NOMO-1 treated with DMSO at 0.1 percent for 48 hours (cell line): Measurements from ENCODE around the gene MUCL1.
"Not testable (repeated sequence)": the region's sequence is repeated elsewhere in the genome, so short reads cannot be mapped to it uniquely, and the experiment has no call there.

Experiments used
- DNase-seq: peaks from one replicate; lab custom pipeline; 2025; ENCODE audit not compliant: unreplicated experiment; lab: John Stamatoyannopoulos, UW

The MUCL1 gene, protein sequence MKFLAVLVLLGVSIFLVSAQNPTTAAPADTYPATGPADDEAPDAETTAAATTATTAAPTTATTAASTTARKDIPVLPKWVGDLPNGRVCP

DNA sequence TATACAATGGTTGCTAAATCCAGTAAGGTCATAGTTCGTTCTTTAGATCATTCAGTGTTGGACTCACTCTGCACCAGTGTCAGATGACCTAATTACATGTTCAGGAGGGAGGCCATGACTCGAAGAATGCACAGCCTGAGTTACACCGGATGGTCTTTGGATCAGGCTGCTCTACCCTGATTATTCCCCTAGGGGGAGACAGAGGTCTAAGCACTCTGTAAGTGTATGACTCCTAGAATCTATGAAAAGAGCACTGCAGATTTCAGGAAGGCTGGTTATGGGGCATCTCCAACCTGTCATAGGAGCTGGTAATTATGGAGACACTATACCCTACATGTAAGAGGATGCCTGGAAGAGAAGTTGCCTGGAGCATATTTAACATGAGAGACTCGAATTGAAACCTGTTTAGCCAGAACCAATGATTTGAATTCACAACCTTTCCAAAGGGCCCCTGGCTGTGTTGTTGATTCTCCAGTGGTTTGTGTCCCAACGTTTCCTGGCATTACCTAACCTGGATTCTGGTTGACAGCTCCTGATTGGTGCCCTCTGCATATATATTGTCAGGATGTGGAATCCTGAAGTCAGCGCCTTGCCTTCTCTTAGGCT is at the start of gene MUCL1:
MUCL1 (plus strand) TSS at position 584 of the 606 bp plus-strand sequence. CDS start 67 bp downstream, outside the sequence.
- peak; percentile 51 for DNase-seq

DNA sequence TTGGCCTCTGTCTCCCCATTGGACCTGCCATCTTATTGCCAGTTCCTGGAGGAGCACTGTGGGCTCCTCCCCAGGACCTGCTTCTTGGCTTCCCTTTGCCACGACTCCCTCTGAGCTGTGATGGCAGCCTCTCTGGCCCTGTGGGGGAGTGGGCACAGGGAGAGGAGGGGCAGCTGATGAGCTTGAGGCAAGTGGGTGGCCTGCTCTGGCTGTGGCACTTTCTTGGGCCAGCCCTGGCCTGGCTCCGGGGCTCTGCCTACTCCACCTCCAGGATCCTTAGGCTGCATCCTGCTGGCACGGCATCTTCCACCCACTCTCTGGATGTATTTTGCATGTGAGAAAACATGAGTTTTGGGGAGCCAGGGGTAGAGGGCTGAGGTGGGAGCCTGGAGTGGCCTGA is 32.6 kb upstream of the MUCL1 start:
- DNase-seq: no peak

DNA sequence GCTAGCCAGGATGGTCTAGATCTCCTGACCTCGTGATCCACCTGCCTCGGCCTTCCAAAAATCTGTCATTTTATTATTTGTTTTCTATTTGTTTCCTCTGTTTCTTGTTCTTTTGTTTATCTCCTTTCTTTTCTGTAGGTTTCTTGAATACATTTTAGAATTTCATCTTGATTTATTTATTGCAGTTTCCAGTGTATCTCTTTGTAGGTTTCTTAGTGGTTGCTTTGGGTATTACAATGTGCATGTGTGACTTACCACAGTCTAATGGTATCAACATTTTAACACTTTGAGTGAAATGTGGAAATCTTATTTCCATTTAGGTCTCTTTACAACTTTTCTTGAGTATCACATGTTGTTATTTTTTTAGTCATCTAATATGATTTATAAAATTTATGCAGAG is 29.9 kb upstream of the MUCL1 start:
- DNase-seq: no peak

DNA sequence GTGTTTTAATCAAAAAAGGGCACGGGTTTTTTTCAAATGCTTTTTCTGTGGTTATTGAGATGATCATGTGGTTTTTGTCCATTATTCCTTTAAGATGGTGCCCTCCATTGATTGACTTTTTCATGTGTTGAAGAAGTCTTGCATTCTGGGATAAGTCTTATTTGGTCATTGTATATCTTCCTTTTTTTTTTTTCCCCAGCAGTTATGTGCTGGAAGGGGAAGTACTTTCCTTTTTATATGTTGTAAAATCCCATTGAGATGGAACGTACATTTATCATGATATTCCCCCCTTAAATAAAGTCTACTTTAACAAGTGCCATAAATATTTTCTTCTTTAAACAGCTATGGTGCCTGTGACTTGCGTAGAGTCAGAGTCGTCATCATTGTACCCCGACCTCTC is 24.8 kb upstream of the MUCL1 start:
- no peak for DNase-seq

DNA sequence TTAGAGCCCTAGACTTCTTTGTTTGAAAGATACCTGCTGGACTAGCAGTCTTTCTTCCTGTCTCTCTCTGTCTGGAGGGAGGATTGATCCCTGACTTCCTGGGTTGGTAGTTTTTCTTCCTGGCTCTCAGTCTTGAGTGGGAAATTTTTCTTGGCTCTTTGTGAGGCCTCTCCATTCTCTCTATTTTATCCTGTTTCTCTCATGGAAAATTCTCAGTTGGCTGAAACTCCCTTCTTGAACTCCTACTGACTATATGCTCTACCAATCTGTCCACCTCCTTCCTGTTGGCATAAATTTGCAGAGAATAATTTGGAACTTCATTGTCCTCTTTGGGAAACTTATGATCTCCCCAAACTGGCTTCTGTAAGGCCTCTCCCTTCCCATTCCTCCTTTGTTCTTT is 24.1 kb upstream of the MUCL1 start:
- no peak for DNase-seq

DNA sequence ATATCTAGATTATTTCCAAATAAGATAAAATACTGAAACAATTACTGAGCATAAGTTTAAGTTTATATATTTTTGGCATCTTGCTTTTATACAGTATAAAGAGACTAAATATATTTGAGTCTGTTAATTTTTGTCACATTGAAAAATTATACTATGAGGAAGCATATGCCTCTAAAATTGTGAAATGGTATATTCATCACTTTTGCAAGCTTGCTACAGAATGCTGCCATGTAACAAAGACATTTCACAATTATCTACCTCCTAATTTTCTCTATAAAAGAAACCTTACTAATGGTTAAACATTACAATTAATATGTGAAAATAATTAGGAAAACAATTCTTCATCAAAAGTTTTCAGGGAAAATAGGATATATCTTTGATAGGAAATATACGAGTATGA is 22.7 kb upstream of the MUCL1 start:
- DNase-seq: no peak

DNA sequence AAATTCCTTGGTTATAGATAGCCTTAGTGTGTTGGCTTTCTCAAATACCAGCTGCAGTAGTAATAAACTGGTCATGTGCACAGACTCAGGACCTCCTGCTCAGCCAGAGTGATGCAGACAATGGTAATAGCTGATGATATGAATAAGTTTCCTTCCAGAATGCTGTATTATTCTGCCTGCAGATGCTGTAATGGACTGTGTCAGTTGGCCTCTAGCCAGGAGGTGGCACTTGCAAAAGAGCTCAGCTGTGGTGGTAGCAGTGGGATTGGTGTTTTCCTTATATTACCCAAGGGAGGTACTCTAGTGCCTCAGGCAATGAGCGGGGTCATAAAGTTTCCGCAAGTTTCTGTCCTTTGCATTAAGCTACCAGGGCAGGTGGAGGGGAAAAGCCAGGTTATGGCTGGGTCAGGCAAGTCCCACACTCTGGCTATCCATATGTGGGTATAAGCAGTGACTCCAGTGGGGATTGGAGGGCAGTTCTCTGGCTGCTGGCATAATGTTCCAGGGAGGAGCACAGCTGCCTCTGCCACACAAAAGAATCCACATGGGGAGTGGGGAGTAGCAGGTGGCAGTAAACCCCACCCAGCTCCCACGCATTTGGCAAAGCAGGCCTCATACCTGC is 14.0 kb upstream of the MUCL1 start:
- DNase-seq: no peak

DNA sequence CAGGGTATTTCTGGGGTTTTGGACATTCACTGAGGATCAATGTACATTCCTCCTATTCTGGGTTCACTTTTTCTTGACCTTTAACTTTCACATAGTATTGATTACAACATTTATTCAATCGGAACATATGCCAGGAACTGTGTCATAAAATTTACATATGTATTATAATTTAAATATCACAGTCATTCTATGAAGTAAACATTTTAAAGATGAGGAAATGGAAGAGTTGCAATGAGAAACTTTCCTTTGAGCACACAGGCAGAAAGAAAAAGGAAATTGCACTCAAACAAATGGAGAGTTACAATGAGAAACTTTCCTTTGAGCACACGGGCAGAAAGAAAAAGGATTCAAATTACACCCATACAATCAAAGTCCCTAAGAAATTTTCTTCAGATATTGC is 3.1 kb downstream of the MUCL1 start:
- DNase-seq: no peak

DNA sequence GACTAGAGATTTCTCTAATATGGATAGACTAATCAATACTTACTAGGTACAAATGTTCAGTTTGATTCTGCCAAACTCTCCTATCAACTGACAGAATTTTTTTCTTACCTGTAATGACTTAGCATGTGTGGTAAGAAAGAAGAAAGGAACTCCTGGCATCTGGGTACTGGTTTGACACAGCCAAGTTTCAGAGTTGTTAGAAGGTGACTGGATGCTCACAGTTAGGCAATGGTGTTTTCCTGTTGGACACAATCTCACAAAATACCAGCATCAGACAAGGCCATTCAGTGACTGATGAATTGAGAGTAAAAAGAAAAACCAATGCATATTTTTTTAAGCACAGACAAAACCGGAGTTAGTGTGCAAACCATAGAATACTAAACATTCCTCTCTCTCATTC is 4.2 kb downstream of the MUCL1 start:
- DNase-seq: no peak

DNA sequence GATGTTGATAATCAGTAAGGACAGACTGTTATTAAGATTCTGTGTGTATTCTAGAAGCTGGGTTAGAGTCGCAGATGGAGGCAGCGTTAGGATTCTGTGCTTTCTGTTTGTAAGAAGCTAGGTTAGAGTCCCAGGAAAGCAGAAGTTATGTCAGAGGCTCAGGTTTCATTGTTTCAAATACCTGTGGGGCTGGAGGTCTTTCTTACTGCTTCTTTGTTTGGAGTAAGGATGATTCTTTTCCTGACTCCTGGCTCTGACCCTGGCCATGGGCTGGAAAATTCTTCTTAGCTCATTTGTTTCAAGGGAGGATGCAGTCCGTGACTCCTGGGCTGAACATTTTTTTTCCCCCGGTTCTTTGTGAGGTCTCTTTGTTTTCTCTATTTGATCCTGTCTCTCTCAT is 5.2 kb downstream of the MUCL1 start:
- DNase-seq: no peak

DNA sequence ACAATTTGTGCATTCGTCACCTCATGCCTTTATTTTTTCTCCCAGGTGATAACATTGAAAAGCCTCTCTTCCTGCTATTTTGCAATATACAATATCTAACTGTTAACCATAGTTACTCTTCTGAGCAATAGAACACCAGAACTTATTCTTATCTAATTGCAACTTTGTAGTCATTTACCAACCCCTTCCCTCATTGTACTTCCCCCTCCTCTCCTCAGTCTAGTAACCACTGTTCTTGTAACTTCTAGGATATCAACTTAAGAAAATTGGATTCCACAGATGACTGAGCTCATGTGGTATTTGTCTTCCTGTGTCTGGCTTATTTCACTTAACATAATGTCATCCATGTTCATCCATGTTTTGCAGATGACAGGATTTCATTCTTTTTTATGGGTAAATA is 7.6 kb downstream of the MUCL1 start:
- no peak for DNase-seq

DNA sequence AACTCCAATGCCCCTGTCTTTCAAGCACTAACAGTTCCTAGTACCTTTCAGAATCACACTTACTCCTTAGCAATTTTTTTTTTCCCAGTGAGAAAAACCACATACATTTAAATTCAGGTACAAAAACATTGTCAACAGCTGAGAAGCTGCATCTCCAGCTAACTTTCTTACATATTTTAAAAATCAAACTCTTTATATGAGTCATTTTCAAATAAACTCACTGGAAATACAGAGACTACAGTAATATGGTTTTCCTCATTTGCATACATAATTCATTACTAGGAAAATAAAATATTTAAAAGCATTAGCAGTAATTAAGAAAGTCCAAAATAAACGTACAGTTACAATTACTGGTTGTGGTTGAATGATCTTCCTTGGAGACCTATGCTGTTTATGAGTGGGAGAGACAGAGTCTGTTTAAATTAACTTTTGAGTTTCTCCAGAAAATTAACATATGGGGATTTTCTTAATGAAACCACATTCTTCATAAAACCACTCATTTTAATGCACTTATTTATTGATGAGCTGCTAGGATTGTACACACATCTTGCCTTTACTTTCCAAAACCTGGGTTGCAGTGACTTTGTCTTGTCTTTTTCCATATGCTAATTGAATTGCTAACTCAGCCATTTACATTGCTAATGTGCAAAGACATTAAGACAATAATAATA is 9.8 kb downstream of the MUCL1 start:
- DNase-seq: no peak

DNA sequence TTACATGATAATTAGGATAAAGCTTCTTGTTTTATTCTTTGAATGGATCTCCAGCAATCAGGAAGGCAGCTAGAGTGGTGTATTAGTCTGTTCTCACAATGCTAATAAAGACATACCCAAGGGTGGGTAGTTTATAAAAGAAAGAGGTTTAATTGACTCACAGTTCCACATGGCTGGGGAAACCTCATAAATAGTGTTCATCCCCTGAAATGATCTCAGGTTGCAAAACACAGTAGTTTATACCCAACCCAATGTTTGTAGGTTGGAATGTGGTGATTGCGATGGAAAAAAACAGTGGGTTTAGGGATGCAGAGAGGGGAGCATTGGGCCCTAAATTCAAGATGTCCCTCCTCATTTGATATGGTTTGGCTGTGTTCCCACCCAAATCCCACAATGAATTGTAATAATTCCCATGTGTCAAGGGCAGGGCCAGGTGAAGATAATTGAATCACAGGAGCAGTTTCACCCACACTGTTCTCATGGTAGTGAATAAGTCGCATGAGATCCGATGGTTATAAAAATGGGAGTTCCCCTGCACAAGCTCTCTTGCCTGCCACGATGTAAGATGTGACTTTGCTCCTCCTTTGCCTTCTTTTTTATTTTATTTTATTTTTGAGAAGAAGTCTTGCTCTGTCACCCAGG is 11.5 kb downstream of the MUCL1 start:
- no peak for DNase-seq

DNA sequence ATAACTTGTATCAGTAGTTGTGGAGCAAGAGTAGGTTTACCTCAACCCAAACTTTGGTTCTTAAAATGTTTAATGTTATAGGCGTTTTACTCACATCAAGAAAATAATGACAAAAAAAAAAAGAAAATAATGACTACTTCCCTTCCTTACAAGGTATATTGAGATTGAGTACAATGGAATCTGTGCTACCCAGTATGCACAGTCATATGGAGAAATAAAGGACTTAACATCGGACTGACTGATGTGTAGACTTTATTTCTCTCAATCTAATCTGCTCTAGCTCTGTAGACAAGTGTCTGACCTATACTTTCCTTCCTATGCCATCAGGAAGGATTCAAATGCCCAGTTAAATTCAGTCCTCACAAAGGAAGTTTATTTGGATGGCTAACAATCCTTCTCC is 14.4 kb downstream of the MUCL1 start:
- DNase-seq: no peak

DNA sequence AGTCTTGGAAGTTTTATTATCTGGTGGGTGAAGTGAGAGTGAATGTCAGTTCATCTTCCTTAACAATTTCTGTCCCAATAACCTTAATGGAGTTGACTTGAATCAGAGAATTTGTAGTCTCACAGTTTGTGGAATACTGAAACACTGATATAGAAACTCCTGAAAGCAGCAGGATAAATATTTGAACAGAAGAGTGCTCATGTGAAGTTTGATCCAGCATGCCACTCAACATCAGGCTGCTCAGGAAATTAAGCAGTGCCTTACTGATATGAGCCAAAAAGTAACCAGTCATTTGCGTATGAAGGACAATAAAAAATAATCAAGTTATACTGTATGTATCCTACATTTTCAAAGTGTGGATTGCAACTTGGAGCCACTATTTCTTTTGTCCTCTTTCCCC is 15.7 kb downstream of the MUCL1 start:
- no peak for DNase-seq

DNA sequence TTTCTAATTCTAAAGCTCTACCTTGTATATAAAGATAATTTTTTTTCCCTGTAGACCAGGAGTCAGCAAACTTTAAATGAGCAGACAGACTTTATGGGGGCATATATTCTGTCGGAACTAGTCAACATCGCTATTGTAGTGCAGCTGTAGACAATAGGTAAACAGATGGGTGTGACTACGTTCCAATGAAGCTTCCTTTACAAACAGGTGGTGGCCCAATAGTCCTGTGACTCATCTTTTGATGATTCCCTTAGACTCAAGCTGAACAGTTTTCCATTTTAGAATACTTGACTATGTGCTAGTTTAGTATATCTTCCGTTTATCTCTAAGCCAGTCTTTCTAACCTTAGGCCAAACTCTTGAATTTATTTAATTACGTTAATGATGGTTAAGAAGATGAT is 16.3 kb downstream of the MUCL1 start:
- DNase-seq: no peak

DNA sequence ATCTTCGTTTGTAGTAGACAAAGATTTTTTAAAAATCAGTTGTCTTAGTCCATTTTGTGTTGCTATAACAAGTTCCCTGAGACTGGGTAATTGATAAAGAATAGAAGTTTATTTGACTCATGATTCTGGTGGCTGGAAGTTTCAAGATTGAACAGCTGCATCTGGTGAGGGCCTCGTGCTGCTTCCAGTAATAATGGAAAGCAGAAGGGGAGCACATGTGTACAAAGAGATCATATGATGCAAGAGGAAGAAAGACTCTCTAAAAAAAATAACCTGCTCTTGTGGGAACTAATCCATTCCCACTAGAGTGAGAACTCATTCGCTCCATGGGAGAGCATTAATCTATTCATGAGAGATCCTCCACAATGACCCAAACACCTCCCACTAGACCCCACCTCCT is 24.8 kb downstream of the MUCL1 start:
- no peak for DNase-seq

DNA sequence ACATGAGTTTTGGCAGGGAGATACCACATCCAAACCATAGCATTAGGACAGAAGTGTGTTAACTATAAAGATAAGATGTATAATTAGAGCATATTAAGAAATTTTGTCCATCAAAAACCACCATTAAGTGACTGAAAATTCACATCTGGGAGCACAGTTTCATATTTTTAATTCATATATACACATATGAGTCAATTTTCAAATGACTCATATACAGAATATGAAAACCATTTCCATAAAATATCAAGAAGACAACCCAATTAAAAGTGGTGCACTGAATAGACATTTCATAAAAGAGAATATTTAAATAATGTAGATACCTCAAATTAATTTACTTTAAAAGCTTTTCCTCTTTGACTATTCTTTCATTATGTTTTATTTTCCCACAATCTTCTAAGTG is 25.3 kb downstream of the MUCL1 start:
- no peak for DNase-seq

DNA sequence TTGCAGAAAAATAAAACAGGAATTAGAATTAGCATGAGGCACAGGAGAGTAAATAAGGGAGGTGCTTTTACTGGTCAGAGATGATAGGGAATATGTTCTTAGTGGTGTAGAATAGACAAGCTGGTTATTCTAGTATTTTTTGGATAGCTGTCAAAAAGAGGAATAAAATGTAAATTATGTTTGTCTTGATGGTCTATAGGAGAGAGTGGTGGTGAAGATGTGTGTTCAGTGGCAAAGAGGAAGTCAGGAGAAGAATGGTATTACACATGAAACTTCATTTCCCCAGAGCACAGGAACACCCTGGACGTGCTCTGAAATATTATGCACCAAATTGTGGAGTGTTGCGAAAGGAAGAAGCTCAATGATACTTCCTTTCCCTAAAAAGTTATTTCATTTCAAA is 27.8 kb downstream of the MUCL1 start:
- peak; percentile 92 for DNase-seq

DNA sequence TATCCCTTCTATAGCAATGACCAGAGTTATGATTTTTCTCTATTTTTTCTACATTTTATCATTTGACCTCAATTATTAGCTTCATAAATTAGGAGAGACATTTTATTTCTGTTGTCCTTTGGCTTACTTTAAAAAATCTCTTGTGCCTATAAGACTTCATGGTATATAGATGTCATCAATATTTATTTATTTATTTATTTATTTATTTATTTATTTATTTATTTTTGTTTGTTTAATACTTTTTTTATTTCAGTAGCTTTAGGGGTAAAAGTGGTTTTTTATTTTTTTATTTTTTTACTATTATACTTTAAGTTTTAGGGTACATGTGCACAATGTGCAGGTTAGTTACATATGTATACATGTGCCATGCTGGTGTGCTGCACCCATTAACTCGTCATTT is 28.3 kb downstream of the MUCL1 start:
- DNase-seq: not testable (repeated sequence)

DNA sequence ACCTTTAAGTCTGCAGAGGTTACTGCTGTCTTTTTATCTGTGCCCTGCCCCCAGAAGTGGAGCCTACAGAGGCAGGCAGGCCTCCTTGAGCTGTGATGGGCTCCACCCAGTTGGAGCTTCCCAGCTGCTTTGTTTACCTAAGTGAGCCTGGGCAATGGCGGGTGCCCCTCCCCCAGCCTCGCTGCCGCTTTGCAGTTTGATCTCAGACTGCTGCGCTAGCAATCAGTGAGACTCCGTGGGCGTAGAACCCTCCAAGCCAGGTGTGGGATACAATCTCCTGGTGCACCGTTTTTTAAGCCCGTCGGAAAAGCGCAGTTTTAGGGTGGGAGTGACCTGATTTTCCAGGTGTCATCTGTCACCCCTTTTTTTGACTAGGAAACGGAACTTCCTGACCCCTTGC is 34.1 kb downstream of the MUCL1 start:
- DNase-seq: not testable (repeated sequence)

DNA sequence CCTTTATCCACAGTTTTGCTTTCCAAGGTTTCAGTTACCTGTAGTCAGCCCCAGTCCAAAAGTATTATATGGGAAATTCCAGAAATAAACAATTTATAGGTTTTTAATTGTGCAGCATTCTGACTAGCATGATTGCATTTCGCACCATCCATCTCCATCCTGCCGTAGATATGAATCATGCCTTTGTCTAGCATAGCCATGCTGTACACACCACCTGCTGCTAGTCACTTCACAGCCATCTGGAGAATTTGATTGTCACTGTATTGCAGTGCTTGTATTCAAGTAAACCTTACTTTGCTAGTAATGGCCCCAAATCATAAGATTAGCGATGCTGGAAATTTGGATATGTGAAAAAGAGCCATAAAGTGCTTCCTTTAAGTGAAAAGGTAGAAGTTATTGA is 36.0 kb downstream of the MUCL1 start:
- DNase-seq: no peak
